Testis (tissue), 2 donors: ENCODE measurements around the gene MAST3.

Source experiments
- CTCF ChIP-seq, 3 experiments: fragments of 450-650 bp in 2 of 3; fragments of 200-600 bp in 1 of 3; sonication (generic) in 1 of 3; IDR thresholded peaks; one replicate each; pipeline ENCODE4 v1.5.1; 2016 to 2019; ENCODE audit warnings: antibody characterized with exemption in 3 of 3, mild to moderate bottlenecking in 2 of 3, moderate library complexity in 1 of 3
- POLR2A ChIP-seq: fragments of 450-650 bp; IDR thresholded peaks from one replicate; pipeline ENCODE4 v1.6.1; 2017; ENCODE audit warnings: antibody characterized with exemption, mild to moderate bottlenecking, moderate library complexity

- TF ChIP-seq CTCF (IDR thresholded peaks at IDR 0.05) (no peak), POLR2A (no peak)
Measured at GRCh38 chr19:18069383-18069782, 28.2 kb upstream of the MAST3 start.
